GM12865 (cell line): Measurements from ENCODE around the gene AGL.
"Not testable (repeated sequence)": the region's sequence is repeated elsewhere in the genome, so short reads cannot be mapped to it uniquely, and the experiment has no call there.

ENCODE experiments used
- DNase-seq: peaks from one replicate; pipeline ENCODE4 v3.0.0; 2010; ENCODE audit warnings: low read depth
- H3K4me3 ChIP-seq: 2 replicates; pipeline ENCODE4 v1.5.1; 2011; ENCODE audit warnings: mild to moderate bottlenecking, low read depth, low read length, control low read depth
- TF ChIP-seq, protein P1 (sequence below): IDR thresholded peaks from 2 replicates; pipeline ENCODE4 v1.5.1; 2011; ENCODE audit warnings: low read length, control low read depth, low read depth, inconsistent platforms; ENCODE audit not compliant: insufficient read depth; ENCODE audit errors: missing control alignments

AGL gene

DNA sequence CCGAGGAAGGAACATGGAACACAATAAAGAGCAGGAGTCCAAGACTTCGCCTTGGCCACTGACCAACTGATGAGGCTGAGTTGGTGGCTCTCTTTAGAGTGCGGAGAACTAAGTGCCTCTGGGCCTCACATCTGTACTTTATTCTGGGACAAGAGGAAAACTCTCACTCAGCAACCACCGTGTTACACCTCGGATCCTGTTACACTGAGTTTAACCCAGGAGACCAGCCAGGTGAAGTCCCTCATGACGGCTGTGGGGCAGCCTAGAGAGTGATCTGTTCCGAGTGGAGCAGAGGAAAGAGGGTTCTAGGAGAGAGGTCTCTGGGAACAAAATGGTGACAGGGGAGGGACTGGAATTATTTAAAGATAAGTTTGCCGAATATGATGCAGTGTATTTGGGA, 33.5 kb upstream of the AGL start:
- DNase-seq: no peak

DNA sequence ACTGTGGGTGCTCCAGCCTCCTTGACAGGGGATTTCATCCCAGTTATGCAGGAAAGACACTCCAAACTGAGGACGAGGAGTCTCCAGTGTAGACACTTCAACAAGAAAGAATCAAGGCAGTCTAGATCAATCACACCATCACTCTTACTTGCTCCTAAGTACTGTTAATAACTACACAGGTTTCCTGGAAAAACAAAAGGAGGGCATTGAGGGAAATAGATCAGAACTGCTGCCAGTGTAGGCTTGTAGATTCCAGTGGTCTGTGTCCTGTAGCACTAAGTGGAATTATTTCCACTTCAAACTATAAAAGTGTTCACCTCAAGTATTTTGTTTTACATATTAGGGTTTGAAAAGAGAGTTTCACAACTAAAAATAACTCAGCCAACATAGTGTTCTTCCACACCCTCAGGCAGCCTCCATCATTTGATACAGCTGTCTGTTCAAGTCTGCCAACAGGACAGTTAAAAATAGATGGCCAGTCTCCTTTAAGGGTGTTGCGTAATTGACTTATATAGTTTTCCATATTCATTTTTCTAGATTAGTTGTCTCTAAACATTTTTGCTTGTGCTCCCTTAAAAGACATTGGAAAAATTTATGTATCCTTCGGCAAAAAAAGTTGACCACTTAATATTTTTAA, 32.0 kb upstream of the AGL start:
- no peak for DNase-seq
- TF ChIP-seq, protein P1, sequence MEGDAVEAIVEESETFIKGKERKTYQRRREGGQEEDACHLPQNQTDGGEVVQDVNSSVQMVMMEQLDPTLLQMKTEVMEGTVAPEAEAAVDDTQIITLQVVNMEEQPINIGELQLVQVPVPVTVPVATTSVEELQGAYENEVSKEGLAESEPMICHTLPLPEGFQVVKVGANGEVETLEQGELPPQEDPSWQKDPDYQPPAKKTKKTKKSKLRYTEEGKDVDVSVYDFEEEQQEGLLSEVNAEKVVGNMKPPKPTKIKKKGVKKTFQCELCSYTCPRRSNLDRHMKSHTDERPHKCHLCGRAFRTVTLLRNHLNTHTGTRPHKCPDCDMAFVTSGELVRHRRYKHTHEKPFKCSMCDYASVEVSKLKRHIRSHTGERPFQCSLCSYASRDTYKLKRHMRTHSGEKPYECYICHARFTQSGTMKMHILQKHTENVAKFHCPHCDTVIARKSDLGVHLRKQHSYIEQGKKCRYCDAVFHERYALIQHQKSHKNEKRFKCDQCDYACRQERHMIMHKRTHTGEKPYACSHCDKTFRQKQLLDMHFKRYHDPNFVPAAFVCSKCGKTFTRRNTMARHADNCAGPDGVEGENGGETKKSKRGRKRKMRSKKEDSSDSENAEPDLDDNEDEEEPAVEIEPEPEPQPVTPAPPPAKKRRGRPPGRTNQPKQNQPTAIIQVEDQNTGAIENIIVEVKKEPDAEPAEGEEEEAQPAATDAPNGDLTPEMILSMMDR: no peak
- no peak overlapping the region for H3K4me3 ChIP-seq

More for the DNA sequence above, 33.5 kb upstream of the AGL start:
- TF ChIP-seq, protein P1: no peak
- no peak overlapping the region for H3K4me3 ChIP-seq

DNA sequence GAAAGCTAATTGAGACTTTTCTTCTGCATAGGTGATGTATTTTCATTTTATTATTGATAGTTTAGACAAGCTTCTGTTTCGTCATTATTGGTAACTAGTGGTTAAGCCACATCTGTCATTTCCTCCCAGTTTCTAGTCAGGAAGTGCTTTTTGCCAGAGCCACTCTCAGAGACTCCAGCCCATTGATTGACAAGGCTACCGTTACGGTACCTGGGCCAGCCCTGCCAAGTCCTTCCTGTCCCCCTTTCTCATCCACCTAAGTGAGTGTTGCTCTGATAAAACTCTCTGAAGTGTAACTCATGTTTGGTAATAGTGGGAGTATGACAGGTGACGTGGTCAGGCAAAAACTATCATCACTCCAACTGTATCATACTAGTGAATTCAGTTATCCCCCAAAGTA, 29.6 kb upstream of the AGL start:
- TF ChIP-seq, protein P1: no peak
- no peak overlapping the region for H3K4me3 ChIP-seq
- DNase-seq: peak; percentile 71

DNA sequence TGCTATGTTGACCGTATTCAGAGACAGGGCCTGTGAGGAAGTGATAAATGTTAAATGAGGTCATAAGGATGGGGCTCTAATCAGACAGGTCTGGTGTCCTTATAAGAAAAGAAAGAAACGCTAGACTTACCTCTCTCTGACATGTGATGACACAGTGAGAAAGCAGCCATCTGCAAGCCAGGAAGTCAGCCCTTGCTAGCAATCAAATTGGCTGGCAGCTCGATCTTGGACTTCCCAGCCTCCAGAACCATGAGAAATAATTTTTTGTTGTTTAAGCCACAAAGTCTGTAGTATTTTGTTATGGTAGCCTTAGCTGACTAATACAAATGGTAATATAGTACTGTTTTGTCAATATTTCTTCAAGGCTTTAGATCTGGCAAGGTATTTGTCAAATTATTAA, 25.1 kb upstream of the AGL start:
- TF ChIP-seq, protein P1: no peak
- no peak for DNase-seq
- H3K4me3 ChIP-seq: no peak overlapping the region

DNA sequence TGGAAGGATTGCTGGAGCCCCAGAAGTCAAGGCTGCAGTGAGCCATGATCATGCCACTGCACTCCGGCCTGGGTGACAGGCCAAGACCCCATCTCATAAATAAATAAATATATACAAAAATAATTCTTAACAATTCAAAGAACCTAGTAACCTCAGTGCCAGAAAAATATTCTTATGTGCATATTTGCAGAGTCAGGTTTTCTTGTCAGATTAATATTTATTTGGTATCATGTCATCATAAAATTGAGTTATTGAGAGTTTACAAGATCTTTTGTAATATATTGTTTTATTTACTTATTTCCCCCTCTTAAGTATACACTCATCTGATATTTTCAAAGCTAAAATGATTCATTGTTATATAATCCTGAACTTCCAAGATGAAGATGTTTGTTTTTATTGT, 24.5 kb upstream of the AGL start:
- H3K4me3 ChIP-seq: no peak overlapping the region
- TF ChIP-seq, protein P1: no peak
- DNase-seq: no peak

DNA sequence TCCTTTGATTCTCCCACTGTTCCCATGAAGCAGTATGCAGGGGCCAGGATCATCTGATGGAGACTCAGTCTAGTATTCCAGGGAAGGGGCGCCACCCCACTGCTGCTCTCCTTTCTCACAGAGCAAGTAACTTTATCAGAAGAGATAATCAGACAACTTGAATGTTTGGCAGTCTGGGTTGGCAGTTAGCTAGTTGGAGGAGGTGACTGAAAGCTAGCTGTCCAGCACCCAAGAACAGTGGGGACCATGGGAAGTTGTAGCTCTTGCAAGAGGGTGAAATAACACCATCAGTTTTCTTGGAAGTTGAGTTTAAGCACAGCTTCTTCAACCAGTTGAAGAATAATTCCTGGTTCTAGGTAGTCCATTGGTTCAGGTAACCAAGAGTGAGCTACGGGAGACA, 22.2 kb upstream of the AGL start:
- no peak overlapping the region for H3K4me3 ChIP-seq
- TF ChIP-seq, protein P1: no peak
- no peak for DNase-seq

DNA sequence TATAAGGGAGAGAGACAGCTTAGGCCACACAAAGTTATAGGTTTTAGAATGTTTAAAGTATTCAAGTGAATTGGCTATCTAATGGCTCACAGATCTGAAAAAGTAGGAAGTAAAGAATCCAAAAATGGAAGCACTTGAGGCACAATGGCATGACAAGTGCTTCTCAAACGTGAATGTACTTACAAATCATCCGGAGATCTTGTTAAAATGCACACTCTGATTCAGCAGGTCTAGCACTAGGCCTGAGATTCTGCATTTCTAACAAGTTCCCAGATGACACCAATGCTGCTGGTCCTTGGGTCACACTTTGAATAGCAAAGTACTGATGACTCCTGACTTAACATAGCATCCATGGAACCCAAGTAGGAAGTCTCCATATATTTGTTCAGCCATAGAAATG, 20.9 kb upstream of the AGL start:
- H3K4me3 ChIP-seq: no peak overlapping the region
- TF ChIP-seq, protein P1: no peak
- DNase-seq: no peak

DNA sequence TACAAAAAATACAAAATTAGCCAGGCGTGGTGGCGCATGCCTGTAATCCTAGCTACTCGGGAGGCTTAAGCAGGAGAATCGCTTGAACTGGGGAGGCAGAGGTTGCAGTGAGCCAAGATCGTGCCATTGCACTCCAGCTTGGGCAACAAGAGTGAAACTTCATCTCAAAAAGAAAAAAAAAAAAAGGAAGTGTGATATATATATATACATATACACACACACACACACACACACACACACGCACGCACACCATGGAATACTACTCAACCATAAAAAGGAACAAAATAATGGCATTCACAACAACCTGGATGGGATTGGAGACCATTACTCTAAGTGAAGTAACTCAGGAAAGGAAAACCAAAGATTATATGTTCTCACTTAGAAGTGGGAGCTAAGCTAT, 16.2 kb upstream of the AGL start:
- not testable (repeated sequence) for H3K4me3 ChIP-seq, DNase-seq

DNA sequence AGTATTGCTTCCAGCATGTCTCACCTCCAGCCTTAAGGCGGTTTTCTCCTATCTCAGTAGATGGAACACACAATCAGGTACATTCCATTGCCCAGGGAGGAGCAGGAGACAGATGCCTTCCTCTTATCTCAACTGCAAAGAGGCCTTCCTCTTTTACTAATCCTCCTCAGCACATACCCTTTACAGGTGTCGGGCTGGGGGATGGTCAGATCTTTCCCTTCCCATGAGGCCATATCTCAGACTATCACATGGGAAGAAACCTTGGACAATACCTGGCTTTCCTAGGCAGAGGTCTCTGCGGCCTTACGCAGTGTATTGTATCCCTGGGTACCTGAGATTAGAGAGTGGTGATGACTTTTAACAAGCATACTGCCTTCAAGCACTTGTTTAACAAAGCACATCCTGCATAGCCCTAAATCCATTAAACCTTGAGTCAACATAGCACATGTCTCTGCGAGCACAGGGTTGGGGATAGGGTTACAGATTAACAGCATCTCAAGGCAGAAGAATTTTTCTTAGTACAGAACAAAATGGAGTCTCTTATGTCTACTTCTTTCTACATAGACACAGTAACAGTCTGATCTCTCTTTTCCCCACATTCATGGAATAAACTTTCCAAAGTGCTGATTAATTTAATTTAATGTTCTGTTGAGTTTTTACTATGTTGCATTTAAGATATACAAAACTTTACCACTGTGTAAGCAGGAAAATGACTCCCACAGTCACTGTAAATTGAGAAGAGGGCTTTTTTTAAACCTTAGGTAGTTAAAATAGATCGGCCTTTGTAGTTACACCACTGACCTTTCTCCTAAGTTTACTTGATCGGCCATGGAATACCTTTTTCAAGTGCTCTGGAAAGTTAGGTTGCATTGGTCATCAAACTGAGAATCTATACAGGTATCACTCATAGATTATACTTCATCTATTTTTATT, 13.7 kb upstream of the AGL start:
- H3K4me3 ChIP-seq, DNase-seq: not testable (repeated sequence)

DNA sequence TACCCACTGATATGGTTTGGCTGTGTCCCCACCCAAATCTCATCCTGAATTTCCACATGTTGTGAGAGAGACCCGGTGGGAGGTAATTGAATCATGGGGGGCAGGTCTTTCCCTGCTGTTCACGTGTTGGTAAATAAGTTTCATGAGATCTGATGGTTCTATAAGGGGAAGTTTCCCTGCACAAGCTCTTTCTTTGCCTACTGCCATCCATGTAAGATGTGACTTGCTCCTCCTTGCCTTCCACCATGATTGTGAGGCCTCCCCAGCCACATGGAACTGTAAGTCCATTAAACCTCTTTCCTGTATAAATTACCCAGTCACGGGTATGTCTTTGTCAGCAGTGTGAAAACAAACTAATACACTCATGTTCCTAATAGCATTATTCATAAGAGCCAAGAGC, 9.8 kb upstream of the AGL start:
- DNase-seq, H3K4me3 ChIP-seq: not testable (repeated sequence)
